Mononuclear cell (primary cell): ENCODE measurements around the gene SEMA3F. TPM values are rescaled to one million over a fixed set of nuclear protein-coding genes. Genes with fewer than 3 reads are reported as not detected.

Source experiments
- H3K27me3 ChIP-seq: 2 replicates; pipeline ENCODE4 v1.6.0; 2011; ENCODE audit warnings: low read length, control low read depth; ENCODE audit not compliant: insufficient read depth
- H3K4me1 ChIP-seq: 2 replicates; pipeline ENCODE4 v1.5.1; 2011; ENCODE audit warnings: mild to moderate bottlenecking, low read length, control low read depth; ENCODE audit not compliant: insufficient read depth
- H3K4me3 ChIP-seq: 2 replicates; pipeline ENCODE4 v1.5.1; 2011; ENCODE audit warnings: mild to moderate bottlenecking, low read length, moderate library complexity
- H3K9me3 ChIP-seq: 2 replicates; pipeline ENCODE4 v1.5.1; 2011; ENCODE audit warnings: low read depth, mild to moderate bottlenecking, control low read depth, low read length
- total RNA-seq: library from RNA; depleted of rRNA; stranded (reverse); fragments of >200 nt; gene quantifications from one replicate; pipeline ENCODE4 v1.2.3, GENCODE V29; 2012

The SEMA3F gene
- total RNA-seq, 1 donor = 0.42 TPM

GRCh38 chr3:50184242-50184978, 29.3 kb downstream of the SEMA3F start:
- no peaks in the 10 kb centered on the region for H3K4me1 ChIP-seq

GRCh38 chr3:50185230-50185629, 30.1 kb downstream of the SEMA3F start:
- Histone ChIP-seq H3K9me3 (no peaks in the 10 kb centered on the region), H3K4me1 (no peaks in the 10 kb centered on the region), H3K27me3 (no peaks in the 10 kb centered on the region), H3K4me3 (no peak overlapping the region)

More at GRCh38 chr3:50184242-50184978, 29.3 kb downstream of the SEMA3F start:
- no peaks in the 10 kb centered on the region for H3K9me3 ChIP-seq
- H3K27me3 ChIP-seq = no peaks in the 10 kb centered on the region
- H3K4me3 ChIP-seq = no peak overlapping the region

GRCh38 chr3:50186096-50186495, 31.0 kb downstream of the SEMA3F start:
- Histone ChIP-seq H3K27me3 (no peaks in the 10 kb centered on the region), H3K4me1 (peaks cover 4% of the 10 kb centered on the region), H3K9me3 (no peaks in the 10 kb centered on the region), H3K4me3 (no peak overlapping the region)

GRCh38 chr3:50187750-50188149, 32.6 kb downstream of the SEMA3F start:
- H3K9me3 ChIP-seq = no peaks in the 10 kb centered on the region
- peaks cover 11% of the 10 kb centered on the region for H3K4me1 ChIP-seq
- H3K4me3 ChIP-seq = no peak overlapping the region
- peaks cover under 1% of the 10 kb centered on the region for H3K27me3 ChIP-seq

- no peaks in the 10 kb centered on the region for H3K9me3 ChIP-seq
Observed at GRCh38 chr3:50189274-50189673, 34.1 kb downstream of the SEMA3F start.

GRCh38 chr3:50189989-50190388, 34.9 kb downstream of the SEMA3F start:
- Histone ChIP-seq H3K9me3 (no peaks in the 10 kb centered on the region), H3K4me1 (peaks cover 26% of the 10 kb centered on the region), H3K27me3 (peaks cover 15% of the 10 kb centered on the region), H3K4me3 (no peak overlapping the region)

More at GRCh38 chr3:50189274-50189673, 34.1 kb downstream of the SEMA3F start:
- H3K4me1 ChIP-seq = peaks cover 23% of the 10 kb centered on the region
- H3K27me3 ChIP-seq = peaks cover 15% of the 10 kb centered on the region
- H3K4me3 ChIP-seq = no peak overlapping the region

- Histone ChIP-seq H3K4me1 (peaks cover 26% of the 10 kb centered on the region), H3K9me3 (no peaks in the 10 kb centered on the region), H3K27me3 (peaks cover 18% of the 10 kb centered on the region), H3K4me3 (no peak within 1 kb of the TSS)
Observed at GRCh38 chr3:50190936-50191660, 36.0 kb downstream of the SEMA3F start, which contains the start of gene GNAT1. Gene GNAT1, plus strand, starts transcription at chr3:50191610. Its CDS starts 116 bp downstream, at chr3:50191726.

GRCh38 chr3:50192124-50192523, 37.0 kb downstream of the SEMA3F start:
- peaks cover 26% of the 10 kb centered on the region for H3K4me1 ChIP-seq
- no peak overlapping the region for H3K4me3 ChIP-seq
- peaks cover 18% of the 10 kb centered on the region for H3K27me3 ChIP-seq
- no peaks in the 10 kb centered on the region for H3K9me3 ChIP-seq

- no peaks in the 10 kb centered on the region for H3K9me3 ChIP-seq
- H3K4me1 ChIP-seq = peaks cover 26% of the 10 kb centered on the region
- no peak overlapping the region for H3K4me3 ChIP-seq
- peaks cover 18% of the 10 kb centered on the region for H3K27me3 ChIP-seq
Observed at GRCh38 chr3:50192689-50193141, 37.6 kb downstream of the SEMA3F start.

- Histone ChIP-seq H3K4me3 (no peak overlapping the region), H3K27me3 (peaks cover 18% of the 10 kb centered on the region), H3K4me1 (peaks cover 26% of the 10 kb centered on the region), H3K9me3 (no peaks in the 10 kb centered on the region)
Observed at GRCh38 chr3:50193286-50193685, 38.2 kb downstream of the SEMA3F start.

- H3K9me3 ChIP-seq = no peaks in the 10 kb centered on the region
- no peak overlapping the region for H3K4me3 ChIP-seq
- peaks cover 18% of the 10 kb centered on the region for H3K27me3 ChIP-seq
- peaks cover 26% of the 10 kb centered on the region for H3K4me1 ChIP-seq
Observed at GRCh38 chr3:50193746-50194127, 38.6 kb downstream of the SEMA3F start.

- Histone ChIP-seq H3K4me3 (no peak overlapping the region), H3K9me3 (no peaks in the 10 kb centered on the region), H3K4me1 (peaks cover 26% of the 10 kb centered on the region), H3K27me3 (peaks cover 18% of the 10 kb centered on the region)
Observed at GRCh38 chr3:50194128-50194902, 39.2 kb downstream of the SEMA3F start.

GRCh38 chr3:50194903-50195500, 39.9 kb downstream of the SEMA3F start:
- no peaks in the 10 kb centered on the region for H3K9me3 ChIP-seq
- H3K27me3 ChIP-seq = peaks cover 18% of the 10 kb centered on the region
- peaks cover 26% of the 10 kb centered on the region for H3K4me1 ChIP-seq
- H3K4me3 ChIP-seq = no peak overlapping the region

GRCh38 chr3:50195501-50196252, 40.6 kb downstream of the SEMA3F start:
- Histone ChIP-seq H3K27me3 (peaks cover 18% of the 10 kb centered on the region), H3K4me3 (no peak overlapping the region), H3K4me1 (peaks cover 26% of the 10 kb centered on the region), H3K9me3 (no peaks in the 10 kb centered on the region)
